GM21717 (cell line): Measurements from ENCODE around the gene BLOC1S1.
A peak's percentile ranks its signal among the peaks of the same experiment; 100 is the strongest.

Experiments
- ATAC-seq: cut with Tn5 transposase; IDR thresholded peaks from one replicate; pipeline ENCODE4 v1.9.1; 2021; ENCODE audit warnings: mild to moderate bottlenecking, moderate library complexity; ENCODE audit not compliant: unreplicated experiment

Gene BLOC1S1

GRCh38 chr12:55715833-55716581 lies at the start of gene BLOC1S1:
TSS of gene BLOC1S1 (plus strand) at chr12:55716046. CDS start at chr12:55716052, 6 bp downstream.
- peak; percentile 91 for ATAC-seq

GRCh38 chr12:55666508-55666907 lies 49.3 kb upstream of the BLOC1S1 start:
- ATAC-seq, result peak; percentile 67

GRCh38 chr12:55670276-55670675 lies 45.6 kb upstream of the BLOC1S1 start:
- no peak for ATAC-seq

GRCh38 chr12:55671746-55672145 lies 44.1 kb upstream of the BLOC1S1 start:
- ATAC-seq, result no peak

GRCh38 chr12:55673638-55674037 lies 42.2 kb upstream of the BLOC1S1 start:
- peak; percentile 99 for ATAC-seq

GRCh38 chr12:55675666-55676065 lies 40.2 kb upstream of the BLOC1S1 start:
- ATAC-seq, result no peak

GRCh38 chr12:55676707-55677106 lies 39.1 kb upstream of the BLOC1S1 start:
- ATAC-seq, result no peak

GRCh38 chr12:55679691-55680090 lies 36.2 kb upstream of the BLOC1S1 start:
- no peak for ATAC-seq

GRCh38 chr12:55681142-55682077 lies 34.4 kb upstream of the BLOC1S1 start:
- no peak for ATAC-seq

GRCh38 chr12:55682087-55682796 lies 33.6 kb upstream of the BLOC1S1 start:
- ATAC-seq, result no peak

GRCh38 chr12:55683676-55684075 lies 32.2 kb upstream of the BLOC1S1 start:
- ATAC-seq, result no peak

GRCh38 chr12:55684761-55685370 lies 31.0 kb upstream of the BLOC1S1 start:
- no peak for ATAC-seq

GRCh38 chr12:55685671-55686070 lies 30.2 kb upstream of the BLOC1S1 start:
- no peak for ATAC-seq

GRCh38 chr12:55686366-55687010 lies 29.4 kb upstream of the BLOC1S1 start:
- no peak for ATAC-seq

GRCh38 chr12:55687746-55688145 lies 28.1 kb upstream of the BLOC1S1 start:
- ATAC-seq, result no peak

- ATAC-seq, result no peak
Observed at GRCh38 chr12:55688716-55689655, 26.9 kb upstream of the BLOC1S1 start.

- ATAC-seq, result no peak
Observed at GRCh38 chr12:55692631-55693322, 23.1 kb upstream of the BLOC1S1 start.

- no peak for ATAC-seq
Observed at GRCh38 chr12:55693323-55694187, 22.3 kb upstream of the BLOC1S1 start.
